ENCODE data around the gene SAMD10. TPM values are rescaled to one million over a fixed set of nuclear protein-coding genes. Genes with fewer than 3 reads are reported as not detected.

Gene SAMD10
- total and polyA plus RNA-seq, 2 of the 8 experiments (the other 6 are each of a cell fraction or from before 2014, with no cell fraction given): 3.0 to 5.2 TPM

GRCh38 chr20:63980806-63981728, 1.6 kb upstream of the SAMD10 start, which contains the start of gene PRPF6 (continued):
- TF ChIP-seq HDAC2 (IDR thresholded peaks at IDR 0.05; ENCODE audit: borderline replicate concordance in 1 of 2, low read depth in 2 of 2, low read length in 2 of 2): peak in 1 of 2 experiments; percentile 36; a peak in 1 of 4 replicates
- TF ChIP-seq CBX5 (IDR thresholded peaks at IDR 0.05; ENCODE audit: low read depth, low read length): no peak
- TF ChIP-seq SIX5 (IDR thresholded peaks at IDR 0.05; ENCODE audit: low read depth, low read length): peak; percentile 27; the same call in 1 of the 2 replicates
- peak; percentile 17 for TF ChIP-seq NANOG (IDR thresholded peaks at IDR 0.05; ENCODE audit: insufficient read depth, low read depth, low read length, poor library complexity, severe bottlenecking)
- TF ChIP-seq CBX8 (IDR thresholded peaks at IDR 0.05; ENCODE audit: borderline replicate concordance, low read depth, low read length): no peak
- no peak for TF ChIP-seq USF2 (IDR thresholded peaks at IDR 0.05; ENCODE audit: low read length)
- no peak for TF ChIP-seq FOSL1 (IDR thresholded peaks at IDR 0.05; ENCODE audit: insufficient read depth, low read depth, low read length)
- TF ChIP-seq SP2 (IDR thresholded peaks at IDR 0.05; ENCODE audit: low read length): no peak

Data from H1 (cell line).